Measurements from ENCODE around the gene METAP1.
A peak's percentile ranks its signal among the peaks of the same experiment; 100 is the strongest.

The METAP1 gene

GRCh38 chr4:99082192-99082591 is 86.7 kb downstream of the METAP1 start:
- no peaks in the 10 kb centered on the region for H3F3A ChIP-seq (ENCODE audit: insufficient read depth, low read length)
- no peaks in the 10 kb centered on the region for H3K27me3 ChIP-seq (replicated peaks; ENCODE audit: insufficient read depth, low read length)
- H3K27ac ChIP-seq (ENCODE audit: low read length) = no peak overlapping the region
- H4K20me1 ChIP-seq (ENCODE audit: insufficient read depth, low read length) = no peaks in the 10 kb centered on the region
- no peaks in the 10 kb centered on the region for H3K79me2 ChIP-seq (ENCODE audit: low read length)
- DNase-seq = no peak
- no peak overlapping the region for H2AFZ ChIP-seq (ENCODE audit: low read length)
- no peak overlapping the region for H3K4me3 ChIP-seq (ENCODE audit: low read length)
- no peaks in the 10 kb centered on the region for H3K36me3 ChIP-seq (replicated peaks; ENCODE audit: insufficient read depth, low read length)
- no peaks in the 10 kb centered on the region for H3K9me2 ChIP-seq (replicated peaks; ENCODE audit: insufficient read depth, low read length)
- no peak overlapping the region for H3K9ac ChIP-seq (ENCODE audit: low read length)
- no peak for TF ChIP-seq CTCF (IDR thresholded peaks at IDR 0.05; ENCODE audit: low read length)
- TF ChIP-seq EZH2phosphoT487 (IDR thresholded peaks at IDR 0.05; ENCODE audit: low read length) = no peak
- TF ChIP-seq EZH2 (optimal IDR thresholded peaks at IDR 0.05; ENCODE audit: low read depth, low read length) = no peak
- no peaks in the 10 kb centered on the region for H3K9me3 ChIP-seq (replicated peaks; ENCODE audit: insufficient read depth, low read length)
- no peaks in the 10 kb centered on the region for H3K4me1 ChIP-seq (ENCODE audit: low read length)
- H3K4me2 ChIP-seq (ENCODE audit: low read depth, low read length) = no peak overlapping the region

- no peak for DNase-seq
- H3K4me1 ChIP-seq (ENCODE audit: low read length) = no peaks in the 10 kb centered on the region
- no peaks in the 10 kb centered on the region for H3K79me2 ChIP-seq (ENCODE audit: low read length)
- H3K4me2 ChIP-seq (ENCODE audit: low read depth, low read length) = no peak overlapping the region
- no peaks in the 10 kb centered on the region for H3K36me3 ChIP-seq (replicated peaks; ENCODE audit: insufficient read depth, low read length)
- H3K27ac ChIP-seq (ENCODE audit: low read length) = no peak overlapping the region
- no peaks in the 10 kb centered on the region for H3K9me3 ChIP-seq (replicated peaks; ENCODE audit: insufficient read depth, low read length)
- H2AFZ ChIP-seq (ENCODE audit: low read length) = no peak overlapping the region
- H3K9ac ChIP-seq (ENCODE audit: low read length) = no peak overlapping the region
- no peaks in the 10 kb centered on the region for H3K9me2 ChIP-seq (replicated peaks; ENCODE audit: insufficient read depth, low read length)
- H3F3A ChIP-seq (ENCODE audit: insufficient read depth, low read length) = peaks cover 4% of the 10 kb centered on the region
- no peaks in the 10 kb centered on the region for H4K20me1 ChIP-seq (ENCODE audit: insufficient read depth, low read length)
- no peak overlapping the region for H3K4me3 ChIP-seq (ENCODE audit: low read length)
- no peaks in the 10 kb centered on the region for H3K27me3 ChIP-seq (replicated peaks; ENCODE audit: insufficient read depth, low read length)
- TF ChIP-seq EZH2 (optimal IDR thresholded peaks at IDR 0.05; ENCODE audit: low read depth, low read length) (no peak), CTCF (IDR thresholded peaks at IDR 0.05; ENCODE audit: low read length) (no peak), EZH2phosphoT487 (IDR thresholded peaks at IDR 0.05; ENCODE audit: low read length) (no peak)
These were observed 89.1 kb downstream of the METAP1 start for GRCh38 chr4:99084595-99084994.

GRCh38 chr4:99088023-99088449 is 92.5 kb downstream of the METAP1 start:
- H3K4me2 ChIP-seq (ENCODE audit: low read depth, low read length) = peak overlapping the region; percentile 32; the same call in 1 of the 2 replicates
- no peaks in the 10 kb centered on the region for H3K79me2 ChIP-seq (ENCODE audit: low read length)
- no peaks in the 10 kb centered on the region for H4K20me1 ChIP-seq (ENCODE audit: insufficient read depth, low read length)
- peaks cover 4% of the 10 kb centered on the region for H3F3A ChIP-seq (ENCODE audit: insufficient read depth, low read length)
- no peaks in the 10 kb centered on the region for H3K9me3 ChIP-seq (replicated peaks; ENCODE audit: insufficient read depth, low read length)
- H3K27me3 ChIP-seq (replicated peaks; ENCODE audit: insufficient read depth, low read length) = no peaks in the 10 kb centered on the region
- no peak overlapping the region for H3K27ac ChIP-seq (ENCODE audit: low read length)
- no peak overlapping the region for H3K9ac ChIP-seq (ENCODE audit: low read length)
- peak; percentile 21 for DNase-seq
- TF ChIP-seq EZH2phosphoT487 (IDR thresholded peaks at IDR 0.05; ENCODE audit: low read length) (no peak), CTCF (IDR thresholded peaks at IDR 0.05; ENCODE audit: low read length) (no peak)
- H3K4me3 ChIP-seq (ENCODE audit: low read length) = peak overlapping the region; percentile 90; the same call in 1 of the 2 replicates
- no peaks in the 10 kb centered on the region for H3K36me3 ChIP-seq (replicated peaks; ENCODE audit: insufficient read depth, low read length)
- no peak overlapping the region for H2AFZ ChIP-seq (ENCODE audit: low read length)
- H3K4me1 ChIP-seq (ENCODE audit: low read length) = no peaks in the 10 kb centered on the region
- no peaks in the 10 kb centered on the region for H3K9me2 ChIP-seq (replicated peaks; ENCODE audit: insufficient read depth, low read length)
